Hypothalamus (tissue), 51 donors: ENCODE measurements around the gene CACFD1.
A peak's percentile ranks its signal among the peaks of the same experiment; 100 is the strongest.

Experiments used
- DNase-seq, 51 donors: peaks; one replicate each; lab custom pipeline; 2025; lab: John Stamatoyannopoulos, UW

CACFD1 gene

DNA sequence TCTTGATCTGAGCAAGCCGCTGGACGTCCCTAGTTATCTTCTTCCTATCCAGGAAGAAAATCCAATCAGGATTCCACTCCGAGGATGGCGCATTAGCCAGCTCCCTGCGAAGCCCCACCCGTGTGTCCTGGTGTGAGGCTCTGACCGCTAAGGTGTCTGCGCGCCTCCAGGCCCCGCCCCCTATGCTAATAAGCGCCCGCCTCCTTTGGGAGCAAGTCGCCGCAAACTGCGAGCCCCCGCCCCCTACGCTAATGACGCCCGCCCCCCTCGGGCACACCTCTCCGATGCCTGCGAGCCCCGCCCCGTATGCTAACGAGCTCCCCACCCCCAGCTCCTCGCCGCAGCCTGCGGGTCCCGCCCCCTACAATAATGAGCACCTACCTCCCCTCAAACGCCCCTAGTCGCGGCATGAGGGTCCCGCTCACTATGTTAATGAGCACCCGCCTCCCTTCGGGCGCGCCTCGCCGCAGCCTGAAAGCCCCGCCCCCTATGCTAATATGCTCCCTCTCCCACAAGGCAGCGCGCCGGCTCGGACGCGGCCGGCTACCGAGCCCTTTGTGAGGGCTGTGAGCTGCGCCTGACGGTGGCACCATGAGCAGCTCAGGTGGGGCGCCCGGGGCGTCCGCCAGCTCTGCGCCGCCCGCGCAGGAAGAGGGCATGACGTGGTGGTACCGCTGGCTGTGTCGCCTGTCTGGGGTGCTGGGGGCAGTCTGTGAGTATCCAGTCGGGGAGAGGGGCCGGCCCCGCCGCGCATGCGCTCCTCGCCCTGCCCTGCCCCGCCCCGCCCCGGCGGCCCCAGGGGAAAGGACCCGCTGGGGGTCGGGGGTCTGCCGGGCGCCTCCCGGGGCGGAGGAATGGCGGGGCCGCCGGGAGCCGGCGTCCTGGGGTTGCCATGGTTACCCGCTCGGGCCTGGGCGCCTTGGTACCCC lies at the start of gene CACFD1:
TSS of gene CACFD1 (plus strand) at position 503 of the 929 bp plus-strand sequence. CDS start at position 592, 89 bp downstream.
- DNase-seq: peak; percentile 87 to 99 (median 96)

DNA sequence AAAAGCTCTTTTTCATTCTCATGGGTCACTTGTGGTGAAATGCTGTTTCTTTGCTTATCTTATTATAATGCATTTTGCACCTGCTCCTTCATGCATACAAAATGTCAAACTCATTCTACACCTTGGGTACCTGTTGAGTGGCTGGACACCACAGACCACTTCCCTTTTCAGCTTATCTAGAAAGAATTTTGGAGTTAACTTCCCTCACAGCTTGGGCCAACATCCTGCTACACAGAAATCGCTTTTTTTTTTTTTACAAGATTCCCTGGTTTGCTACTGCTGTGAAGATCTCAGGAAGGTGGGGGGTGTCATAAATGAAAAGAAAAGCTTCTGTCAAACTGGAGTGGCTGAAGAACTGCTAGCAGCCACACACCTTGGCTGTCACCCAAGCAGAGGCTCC lies 44.6 kb upstream of the CACFD1 start:
- no peak for DNase-seq

DNA sequence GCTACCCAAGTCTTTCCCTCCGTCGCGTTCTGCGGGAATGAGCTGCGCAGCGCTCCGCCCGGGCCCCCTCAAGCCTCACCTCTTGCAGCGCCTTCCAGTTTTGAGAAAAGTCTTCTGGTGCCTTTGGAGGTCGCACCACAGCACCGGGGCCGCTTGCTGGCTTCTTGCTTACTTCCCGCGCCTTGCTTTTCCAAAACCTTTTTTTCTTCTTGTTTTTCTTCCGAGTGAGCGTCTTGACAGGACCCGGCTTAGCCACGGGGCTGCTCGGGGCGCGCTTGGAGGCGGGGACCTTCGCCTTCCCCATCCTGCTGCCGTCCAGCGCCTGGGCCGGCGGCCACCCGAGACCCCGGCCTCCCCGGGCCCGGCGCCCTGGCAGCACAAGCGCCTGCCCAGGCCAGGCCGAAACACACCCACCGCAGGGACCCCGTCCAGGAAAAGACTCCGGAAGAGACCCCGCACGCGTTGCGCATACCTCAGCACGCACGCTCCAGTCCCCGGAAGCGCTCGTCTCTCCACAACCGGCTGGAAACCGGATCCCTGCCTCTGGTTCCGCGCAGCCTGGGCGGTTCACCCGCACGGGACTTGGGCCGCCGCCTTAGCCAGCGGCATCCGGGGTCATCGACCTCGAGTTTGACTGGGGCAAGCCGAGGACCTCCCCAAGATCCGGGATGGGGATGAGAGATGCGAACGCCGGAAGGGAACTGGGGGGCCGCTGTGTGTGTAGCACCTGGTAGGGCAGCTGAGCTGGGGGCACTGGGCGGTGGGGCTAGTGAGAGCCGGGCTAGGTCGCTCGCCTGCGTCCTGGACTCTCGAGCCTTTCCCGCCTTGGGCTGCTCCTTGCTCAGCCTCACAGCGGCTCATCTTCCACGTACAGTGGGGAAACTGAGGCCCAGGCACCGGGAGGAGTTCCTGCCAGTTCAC lies 42.0 kb upstream of the CACFD1 start, which contains the start of gene REXO4:
TSS of gene REXO4 (minus strand) at position 470 of the 921 bp plus-strand sequence. CDS start at position 304, 166 bp downstream.
- peak; percentile 49 to 94 (median 76) for DNase-seq

DNA sequence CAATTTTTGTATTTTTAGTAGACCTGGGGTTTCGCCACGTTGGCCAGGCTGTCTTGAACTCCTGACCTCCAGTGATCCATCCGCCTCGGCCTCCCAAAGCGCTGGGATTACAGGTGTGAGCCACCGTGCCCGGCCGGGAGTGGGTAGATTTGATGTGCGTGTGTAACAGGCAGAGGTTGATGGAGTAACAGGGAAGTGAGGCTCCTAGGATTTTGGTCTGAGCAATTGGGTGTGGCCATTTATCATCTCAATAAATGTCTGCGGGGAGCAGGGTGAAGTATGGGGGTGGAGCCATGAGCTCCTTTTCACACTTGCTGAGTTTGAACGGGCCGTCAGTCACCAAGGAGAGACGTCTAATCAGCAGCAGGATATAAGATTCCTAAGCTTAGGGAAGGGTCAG lies 40.8 kb upstream of the CACFD1 start:
- DNase-seq: no peak

DNA sequence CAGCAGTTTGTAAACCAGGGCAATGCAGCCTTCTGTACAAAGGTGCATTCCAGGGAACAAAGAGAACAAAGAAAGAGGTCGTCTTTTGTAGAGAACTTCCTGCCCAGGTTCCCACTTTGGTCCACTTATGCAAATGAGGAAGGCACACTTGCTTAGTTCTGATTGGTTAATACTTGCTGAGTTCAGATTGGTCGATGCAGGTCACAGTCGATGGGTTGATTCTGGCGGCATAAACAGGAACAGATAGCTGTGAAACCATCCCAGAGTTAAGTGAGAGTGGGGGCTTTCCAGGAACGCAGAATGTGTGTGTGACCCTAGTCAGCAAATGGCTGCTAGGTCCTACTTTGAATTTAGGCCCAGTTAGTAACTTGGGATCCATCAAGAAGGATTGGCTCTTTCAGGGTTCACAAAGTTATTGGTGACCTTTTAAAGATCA lies 39.4 kb upstream of the CACFD1 start:
- DNase-seq: no peak

DNA sequence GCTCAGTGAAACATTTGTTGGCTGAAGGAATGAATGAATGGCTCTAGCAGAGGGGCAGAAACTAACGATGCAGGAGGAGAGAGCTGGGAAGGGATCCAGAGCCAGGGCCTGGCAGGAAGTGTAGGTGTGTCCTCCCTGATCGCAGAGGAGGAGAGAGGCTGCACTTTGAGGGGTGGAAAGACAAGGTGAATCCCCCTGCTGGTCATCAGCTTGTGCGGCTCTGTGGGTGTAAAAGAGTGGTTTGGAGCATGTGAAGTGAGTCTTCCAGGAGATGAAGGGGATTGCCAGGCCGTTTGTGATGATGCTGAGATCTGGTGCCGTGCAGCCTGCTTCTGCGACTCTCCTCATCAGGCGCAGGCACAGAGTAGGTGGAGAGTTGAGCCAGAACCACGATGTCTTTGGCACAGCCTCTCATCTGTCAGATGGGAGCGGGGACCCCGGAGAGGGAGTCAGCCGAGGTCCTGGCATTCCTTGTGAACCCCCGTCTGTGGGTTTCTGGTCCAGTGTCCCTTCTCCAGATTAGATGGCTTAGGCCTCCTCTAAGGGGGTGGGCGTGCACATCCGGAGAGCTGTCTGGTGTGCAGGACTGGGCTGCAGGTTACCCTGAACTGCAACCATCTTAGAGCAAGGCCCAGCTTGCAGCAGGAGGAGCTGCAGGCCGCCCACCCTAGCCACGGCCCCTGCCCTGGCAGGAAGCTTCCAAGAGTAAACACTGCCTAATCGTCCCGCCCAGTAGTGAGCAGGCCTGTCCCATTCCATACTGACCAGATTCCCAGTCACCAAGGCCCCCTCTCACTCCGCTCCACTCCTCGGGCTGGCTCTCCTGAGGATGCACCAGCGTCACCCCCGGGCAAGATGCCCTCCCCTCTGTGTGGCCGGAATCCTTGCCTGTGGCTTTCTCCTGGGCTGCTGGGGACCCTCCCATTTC lies 37.9 kb upstream of the CACFD1 start, which contains the start of gene ADAMTS13:
TSS of gene ADAMTS13 (plus strand) at position 753 of the 928 bp plus-strand sequence. CDS start at position 830, 77 bp downstream.
- DNase-seq: peak in 1 of 51 donors; percentile 52

DNA sequence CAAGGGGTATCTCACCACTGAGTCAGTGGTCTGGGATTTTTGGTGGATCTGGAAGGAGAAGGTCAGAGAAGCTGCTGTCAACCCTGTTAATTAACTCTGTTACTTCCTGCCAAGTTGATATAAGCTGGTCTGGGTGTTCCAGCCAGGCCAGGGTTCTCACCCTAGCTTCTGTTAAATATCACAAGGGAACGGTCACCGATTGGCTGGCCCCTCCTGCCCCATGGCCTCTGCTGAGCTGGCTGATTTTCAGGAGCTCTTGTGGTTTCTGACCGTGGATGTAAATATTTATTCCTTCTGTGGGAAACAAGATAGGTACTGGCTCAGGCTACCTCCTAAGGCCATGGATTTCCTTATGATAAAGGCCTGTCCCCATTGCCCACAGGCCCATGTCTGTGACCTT lies 36.6 kb upstream of the CACFD1 start:
- no peak for DNase-seq

DNA sequence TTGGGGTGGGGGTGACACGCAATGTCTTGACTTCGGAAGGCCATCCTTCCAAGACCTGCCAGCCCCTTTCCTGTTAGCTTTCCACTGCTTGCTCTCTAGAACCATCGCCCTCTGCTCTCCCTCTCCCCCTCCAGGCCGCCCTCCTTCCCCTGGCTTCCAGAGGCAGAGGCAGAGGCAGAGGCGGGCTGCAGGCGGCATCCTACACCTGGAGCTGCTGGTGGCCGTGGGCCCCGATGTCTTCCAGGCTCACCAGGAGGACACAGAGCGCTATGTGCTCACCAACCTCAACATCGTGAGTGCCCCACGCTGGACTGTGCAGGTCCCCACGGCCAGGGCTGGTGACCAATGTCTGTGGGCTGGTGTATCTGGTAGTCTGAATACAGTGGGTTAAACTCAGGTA lies 35.6 kb upstream of the CACFD1 start:
- no peak for DNase-seq

DNA sequence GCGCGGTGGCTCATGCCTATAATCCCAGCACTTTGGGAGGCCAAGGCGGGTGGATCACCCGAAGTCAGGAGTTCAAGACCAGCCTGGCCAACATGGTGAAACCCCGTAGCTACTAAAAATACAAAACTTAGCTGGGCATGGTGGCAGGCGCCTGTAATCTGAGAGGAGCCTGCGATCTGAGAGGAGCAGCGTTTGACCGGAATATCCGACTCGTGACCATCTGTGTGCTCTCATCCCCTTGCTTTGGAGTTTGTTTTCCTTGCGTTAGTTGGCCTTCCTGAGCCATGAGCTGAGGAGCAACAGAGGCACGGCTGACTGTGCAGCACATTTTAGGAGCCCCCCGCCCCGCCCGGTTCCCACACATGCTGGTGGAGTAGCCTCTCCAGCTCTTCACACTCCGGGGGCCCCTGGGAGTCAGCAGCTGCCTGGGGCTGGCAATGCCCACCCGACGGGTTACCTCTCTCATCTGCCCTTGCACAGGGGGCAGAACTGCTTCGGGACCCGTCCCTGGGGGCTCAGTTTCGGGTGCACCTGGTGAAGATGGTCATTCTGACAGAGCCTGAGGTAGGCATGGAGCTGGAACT lies 34.6 kb upstream of the CACFD1 start:
- DNase-seq: no peak

DNA sequence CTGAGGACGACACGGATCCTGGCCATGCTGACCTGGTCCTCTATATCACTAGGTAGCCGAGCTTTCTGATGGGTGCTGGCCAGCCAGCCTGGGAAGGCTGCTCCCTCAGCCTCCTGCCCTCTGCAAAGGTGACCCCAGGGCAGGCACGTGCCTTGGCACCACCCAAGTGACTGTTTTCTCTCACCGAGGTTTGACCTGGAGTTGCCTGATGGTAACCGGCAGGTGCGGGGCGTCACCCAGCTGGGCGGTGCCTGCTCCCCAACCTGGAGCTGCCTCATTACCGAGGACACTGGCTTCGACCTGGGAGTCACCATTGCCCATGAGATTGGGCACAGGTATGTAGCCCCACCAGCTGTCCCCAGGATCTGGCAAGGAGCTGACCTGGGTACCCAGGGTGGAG lies 33.8 kb upstream of the CACFD1 start:
- DNase-seq: no peak

DNA sequence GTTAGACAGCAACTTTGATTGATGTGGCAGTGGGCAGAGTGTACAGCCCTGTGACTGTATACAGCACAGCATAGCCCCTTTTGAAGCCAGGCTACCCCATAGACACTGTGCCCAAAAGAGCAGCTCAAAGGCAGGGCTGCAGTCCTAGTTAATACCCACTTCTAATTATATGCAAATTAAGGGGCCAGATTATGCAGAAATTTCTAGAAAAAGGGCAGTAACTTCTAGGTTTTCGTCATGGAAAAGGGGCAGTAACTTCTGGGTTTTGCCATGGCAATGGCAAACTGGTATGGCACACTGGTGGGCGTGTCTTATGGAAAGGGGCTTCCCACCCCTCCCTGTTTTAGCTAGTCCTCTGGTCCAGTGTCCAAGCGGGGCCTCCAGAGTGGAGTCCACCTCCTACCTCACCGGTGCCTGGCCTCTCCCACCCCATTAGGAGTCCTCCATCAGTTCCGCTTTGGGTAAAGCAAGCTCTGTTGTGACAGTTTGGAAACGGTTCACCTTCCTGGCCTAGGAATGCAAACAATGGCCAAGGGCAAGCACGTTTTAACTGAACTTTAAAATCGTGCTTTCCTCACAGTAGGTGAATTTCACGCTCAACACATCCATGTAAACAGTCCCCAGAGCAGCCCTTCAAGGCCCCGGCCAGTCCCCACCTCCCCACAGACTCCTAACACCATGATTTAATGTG lies 32.0 kb upstream of the CACFD1 start:
- DNase-seq: no peak

DNA sequence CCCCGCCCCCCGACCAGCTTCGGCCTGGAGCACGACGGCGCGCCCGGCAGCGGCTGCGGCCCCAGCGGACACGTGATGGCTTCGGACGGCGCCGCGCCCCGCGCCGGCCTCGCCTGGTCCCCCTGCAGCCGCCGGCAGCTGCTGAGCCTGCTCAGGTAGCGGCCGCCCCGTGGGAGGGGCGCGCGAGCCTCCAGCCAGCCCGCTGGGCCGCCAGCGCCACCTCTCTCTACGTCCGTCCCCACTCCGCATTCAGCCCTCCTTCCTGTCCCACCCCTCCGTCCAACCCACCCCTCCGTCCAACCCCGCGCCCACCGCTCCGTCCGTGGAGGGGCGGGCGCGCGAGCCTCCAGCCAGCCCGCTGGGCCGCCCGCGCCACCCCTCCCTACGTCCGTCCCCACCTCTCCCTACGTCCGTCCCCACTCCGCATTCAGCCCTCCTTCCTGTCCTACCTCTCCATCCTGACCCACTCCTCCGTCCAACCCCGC lies 31.1 kb upstream of the CACFD1 start:
- DNase-seq: no peak

DNA sequence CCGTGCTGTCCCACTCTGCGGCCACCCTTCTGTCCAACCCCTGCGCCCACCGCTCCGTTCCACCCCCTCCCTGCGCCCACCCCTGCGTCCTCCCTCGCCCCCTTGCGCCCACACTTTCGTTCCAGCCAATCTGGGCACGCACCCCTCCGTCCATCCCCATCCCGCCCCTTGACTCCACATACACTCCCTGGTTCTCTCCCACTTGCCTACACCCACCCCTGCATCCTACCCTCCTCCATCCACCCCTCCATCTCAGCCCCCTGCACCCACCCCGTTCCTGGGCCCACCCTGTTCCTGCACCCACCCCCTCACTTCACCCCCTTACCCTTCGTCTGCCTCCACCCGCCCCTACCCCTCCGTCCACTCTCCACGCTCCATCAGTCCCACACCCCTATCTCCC lies 30.6 kb upstream of the CACFD1 start:
- DNase-seq: no peak

DNA sequence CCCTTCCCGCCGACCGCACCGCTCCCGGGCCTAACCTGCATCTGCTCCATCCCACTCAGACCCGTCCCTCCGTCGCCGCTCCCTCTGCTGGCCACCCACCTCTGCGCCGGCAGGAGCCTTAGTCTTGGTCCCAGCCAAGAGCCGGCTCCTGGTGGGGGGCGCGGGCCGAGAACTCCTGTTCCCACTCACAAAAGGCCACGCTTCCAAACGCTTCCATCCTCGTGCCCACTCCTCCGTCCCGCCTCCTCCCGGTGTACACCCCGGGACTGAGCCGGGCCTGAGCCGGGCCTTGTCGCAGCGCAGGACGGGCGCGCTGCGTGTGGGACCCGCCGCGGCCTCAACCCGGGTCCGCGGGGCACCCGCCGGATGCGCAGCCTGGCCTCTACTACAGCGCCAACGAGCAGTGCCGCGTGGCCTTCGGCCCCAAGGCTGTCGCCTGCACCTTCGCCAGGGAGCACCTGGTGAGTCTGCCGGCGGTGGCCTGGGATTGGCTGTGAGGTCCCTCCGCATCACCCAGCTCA lies 30.1 kb upstream of the CACFD1 start:
- DNase-seq: no peak

DNA sequence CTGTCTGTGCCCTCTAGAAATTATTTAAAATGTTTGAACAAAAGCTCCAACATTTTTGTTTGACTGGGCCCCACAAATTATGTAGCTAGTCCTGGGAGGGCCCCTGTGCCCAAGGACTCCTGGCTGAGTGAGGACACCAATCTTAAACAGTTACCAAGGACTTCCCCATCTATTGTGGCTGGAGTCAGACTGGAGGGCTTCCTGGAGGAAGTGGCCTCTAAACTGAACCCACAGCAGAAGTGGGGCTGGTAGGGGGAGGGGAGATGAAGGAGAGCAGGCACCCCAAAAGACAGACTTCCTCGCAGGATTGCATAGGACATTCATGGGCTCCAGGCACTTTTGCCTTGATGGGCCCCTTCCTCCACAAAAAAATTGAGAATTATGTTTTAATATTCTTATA lies 29.5 kb upstream of the CACFD1 start:
- no peak for DNase-seq

DNA sequence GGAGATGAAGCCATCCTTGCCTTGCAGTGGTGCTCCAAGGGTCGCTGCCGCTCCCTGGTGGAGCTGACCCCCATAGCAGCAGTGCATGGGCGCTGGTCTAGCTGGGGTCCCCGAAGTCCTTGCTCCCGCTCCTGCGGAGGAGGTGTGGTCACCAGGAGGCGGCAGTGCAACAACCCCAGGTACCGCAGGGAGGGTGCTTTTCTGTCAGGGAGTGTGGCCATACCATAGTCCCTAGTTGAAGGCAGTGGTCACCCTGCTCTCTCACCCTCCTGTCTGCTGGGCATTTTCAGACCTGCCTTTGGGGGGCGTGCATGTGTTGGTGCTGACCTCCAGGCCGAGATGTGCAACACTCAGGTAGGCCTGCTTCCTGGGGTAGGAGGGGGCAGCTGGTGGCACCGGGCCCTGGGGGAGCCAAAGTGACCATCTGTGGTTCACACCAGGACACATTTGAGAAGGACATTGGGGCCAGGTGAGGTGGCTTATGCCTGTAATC lies 26.4 kb upstream of the CACFD1 start:
- no peak for DNase-seq

DNA sequence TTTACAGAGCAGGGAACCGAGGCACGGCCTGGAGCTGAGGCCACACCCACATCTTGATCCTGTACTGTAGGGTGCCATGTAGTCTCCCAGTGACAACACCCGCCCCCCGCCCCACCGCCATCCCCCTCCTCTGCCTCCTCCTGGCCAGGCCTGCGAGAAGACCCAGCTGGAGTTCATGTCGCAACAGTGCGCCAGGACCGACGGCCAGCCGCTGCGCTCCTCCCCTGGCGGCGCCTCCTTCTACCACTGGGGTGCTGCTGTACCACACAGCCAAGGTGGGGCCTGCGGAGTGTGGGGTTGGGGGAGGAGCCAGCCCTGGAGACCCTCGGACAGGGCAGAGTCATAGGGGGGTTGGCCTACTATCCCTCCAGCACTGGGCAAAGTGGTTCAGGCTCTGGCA lies 23.1 kb upstream of the CACFD1 start:
- no peak for DNase-seq

DNA sequence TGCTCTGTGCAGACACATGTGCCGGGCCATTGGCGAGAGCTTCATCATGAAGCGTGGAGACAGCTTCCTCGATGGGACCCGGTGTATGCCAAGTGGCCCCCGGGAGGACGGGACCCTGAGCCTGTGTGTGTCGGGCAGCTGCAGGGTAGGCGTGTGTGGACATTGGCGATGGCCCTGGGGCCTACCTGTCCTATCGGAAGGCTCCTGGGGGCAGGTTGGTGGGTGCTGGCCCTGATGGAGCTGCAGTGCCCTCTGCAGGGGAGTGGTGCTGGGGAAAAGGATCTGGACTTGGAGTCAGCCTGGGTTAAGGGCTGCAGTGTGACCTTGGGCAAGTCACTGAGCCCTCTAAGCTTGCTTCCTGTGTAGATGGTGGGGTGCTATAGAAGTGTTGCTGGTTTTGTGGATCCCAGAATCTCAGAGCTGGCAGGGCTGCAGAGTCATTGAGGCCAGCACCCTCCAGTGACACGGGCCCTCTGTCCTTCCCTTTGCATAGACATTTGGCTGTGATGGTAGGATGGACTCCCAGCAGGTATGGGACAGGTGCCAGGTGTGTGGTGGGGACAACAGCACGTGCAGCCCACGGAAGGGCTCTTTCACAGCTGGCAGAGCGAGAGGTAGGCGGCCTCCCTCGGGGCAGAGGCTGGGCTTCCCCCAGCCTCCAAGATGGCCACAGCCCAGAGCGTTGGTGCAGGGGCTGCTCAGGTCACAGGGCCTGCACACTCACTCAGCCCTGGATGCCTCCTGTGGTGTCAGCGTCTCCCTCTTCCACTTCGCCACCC lies 21.8 kb upstream of the CACFD1 start:
- no peak for DNase-seq
